ENCODE data around the gene SPTBN5.

The SPTBN5 gene

DNA sequence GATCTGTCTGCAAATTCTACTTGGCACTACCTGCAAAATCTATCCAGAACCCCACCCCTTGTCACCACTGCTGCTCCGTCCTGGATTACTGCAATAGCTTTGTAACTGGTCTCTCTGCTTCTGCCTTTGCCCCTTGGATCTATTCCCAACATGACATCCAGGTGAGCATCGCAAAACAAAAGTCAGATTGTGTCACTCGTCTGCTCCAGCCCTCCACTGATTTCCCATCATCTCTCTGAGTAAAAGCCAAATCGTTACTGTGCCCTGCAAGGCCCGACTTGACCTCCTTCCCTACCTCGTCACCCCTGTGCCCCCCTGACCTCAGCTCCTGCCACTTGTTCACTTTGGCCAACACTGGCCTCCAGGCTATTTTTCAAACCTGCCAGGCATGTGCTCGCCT is 9.4 kb downstream of the SPTBN5 start:
- DNase-seq (ENCODE audit: low read depth, low spot score), result no peak

DNA sequence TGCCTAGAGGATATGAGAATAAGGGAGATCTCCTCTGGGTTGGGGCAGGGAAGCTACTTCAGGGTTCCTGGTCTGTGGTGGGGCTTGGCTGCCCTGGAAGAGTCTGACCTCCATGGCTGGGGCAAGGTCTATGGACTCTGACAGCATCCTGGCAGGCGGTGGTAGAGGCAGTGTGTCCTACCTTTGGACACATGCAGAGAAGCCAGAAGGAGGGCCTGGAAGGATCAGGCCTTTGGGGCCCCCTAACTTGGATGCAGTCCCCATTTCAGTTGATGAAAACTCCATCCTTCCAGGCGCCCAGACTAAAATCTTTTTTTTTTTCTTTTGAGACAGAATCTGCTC is 10.4 kb downstream of the SPTBN5 start:
- no peak for DNase-seq (ENCODE audit: low read depth, low spot score)

DNA sequence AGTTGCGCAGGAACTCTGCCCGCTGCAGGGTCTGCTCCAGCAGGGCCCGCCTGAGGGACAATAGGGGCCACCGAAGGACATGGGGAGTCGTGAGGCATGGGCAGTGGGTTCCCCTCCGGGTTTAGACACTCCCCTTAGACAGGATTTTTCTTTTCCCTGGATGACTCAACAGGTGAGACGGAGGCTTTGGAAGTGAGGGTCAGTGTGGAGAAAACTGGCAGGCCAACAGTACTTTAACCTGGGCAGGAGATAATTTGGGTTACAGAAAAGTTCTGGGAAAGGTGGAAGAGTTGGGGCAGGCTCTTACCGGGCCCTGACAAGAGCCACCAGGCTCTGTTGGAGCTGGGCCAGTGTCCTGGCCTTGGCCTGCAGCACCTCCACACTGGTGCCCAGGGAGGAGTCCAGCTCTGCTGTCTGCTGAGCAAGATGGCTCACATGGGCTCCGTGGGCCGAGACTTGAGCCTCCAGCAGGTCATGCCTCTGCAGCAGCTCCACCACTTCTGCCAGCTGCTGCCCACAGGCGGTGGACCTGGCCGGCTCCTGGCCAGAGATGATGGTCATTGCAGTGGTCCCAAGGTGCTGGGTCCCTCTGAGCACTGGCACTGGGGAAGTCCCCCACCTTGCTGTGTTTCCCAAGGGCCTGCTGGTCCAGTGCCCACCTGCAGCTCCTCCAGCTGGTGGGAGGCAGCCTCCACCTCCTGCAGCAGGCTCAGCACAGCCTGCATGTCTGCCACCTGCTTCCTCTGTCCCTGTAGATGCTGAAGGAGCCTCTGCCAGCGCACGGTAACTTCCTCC is 11.0 kb downstream of the SPTBN5 start:
- no peak for DNase-seq (ENCODE audit: low read depth, low spot score)

DNA sequence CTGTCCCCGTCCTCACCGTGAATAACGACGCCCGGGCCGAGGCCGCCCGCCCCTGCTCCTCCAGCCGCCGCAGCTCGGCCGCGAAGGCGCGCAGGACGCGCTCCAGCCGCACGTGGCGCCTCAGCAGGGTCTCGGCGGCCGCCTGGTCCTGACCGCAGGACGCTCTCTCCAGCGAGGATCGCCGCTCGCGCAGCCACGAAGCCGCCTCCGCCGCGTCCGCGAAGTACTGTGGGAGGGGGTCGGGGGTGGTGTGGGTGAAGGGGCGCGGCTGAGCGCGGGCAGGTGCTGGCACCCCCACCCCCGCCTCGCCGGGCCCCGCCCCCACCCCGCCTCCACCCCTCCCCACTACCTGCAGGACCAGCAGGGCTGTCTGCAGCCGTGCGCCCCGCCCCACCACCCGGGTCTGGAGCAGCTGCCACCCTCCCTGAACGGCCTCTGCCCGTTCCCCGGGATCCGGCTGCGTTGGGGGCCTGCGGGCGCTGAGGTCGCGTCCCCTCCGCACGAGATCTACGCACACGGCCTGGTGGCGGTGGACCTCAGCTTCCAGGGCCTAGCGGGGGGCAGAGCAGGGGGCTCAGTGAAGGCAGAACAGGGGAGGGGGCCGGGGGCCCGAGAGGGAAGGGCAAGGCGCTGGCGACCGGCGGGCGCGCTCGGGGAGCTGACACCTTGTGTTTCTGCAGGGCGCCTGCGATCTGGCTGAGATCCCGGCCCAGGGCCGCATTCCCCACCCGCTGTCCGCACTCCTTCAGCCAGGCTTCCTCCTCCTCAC is 11.7 kb downstream of the SPTBN5 start:
- no peak for DNase-seq (ENCODE audit: low read depth, low spot score)

DNA sequence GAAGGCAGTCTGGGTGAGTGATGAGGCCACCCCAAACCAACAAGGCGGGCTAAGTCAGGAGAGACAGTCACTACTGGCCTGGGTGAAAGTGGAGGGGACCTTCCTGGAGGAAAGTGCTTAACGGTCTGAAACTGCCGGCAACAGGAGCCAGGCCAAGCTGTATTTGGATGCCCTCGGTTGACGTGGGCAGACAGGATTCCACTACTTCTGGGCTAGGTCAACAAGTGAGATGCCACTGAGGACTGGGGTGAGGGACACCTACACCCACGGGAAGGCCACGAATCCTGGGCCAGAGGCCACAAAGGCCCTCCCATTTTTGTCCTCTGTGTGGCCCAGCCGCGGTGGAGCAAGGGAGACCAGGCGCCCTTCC is 12.3 kb downstream of the SPTBN5 start:
- DNase-seq (ENCODE audit: low read depth, low spot score), result no peak

DNA sequence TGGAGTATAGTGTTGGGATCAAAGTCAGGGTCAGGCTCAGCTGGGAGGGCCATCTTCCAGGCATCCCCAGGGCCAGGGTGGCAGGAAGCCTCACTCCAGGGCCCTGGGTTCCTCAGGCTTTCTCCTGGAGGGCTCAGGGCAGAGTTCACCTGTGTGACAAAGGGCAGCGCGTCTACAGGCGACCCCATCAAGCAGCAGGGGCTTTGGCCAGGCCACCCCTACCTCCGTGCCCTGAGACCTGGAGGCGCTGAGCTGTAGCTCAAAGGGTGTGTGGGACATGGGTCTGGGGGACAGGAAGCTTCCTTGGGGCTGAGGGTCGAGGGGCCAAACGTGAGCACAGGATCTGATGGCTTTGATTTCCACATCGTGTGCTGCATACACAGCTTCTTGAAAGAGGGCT is 12.8 kb downstream of the SPTBN5 start:
- DNase-seq (ENCODE audit: low read depth, low spot score), result no peak

DNA sequence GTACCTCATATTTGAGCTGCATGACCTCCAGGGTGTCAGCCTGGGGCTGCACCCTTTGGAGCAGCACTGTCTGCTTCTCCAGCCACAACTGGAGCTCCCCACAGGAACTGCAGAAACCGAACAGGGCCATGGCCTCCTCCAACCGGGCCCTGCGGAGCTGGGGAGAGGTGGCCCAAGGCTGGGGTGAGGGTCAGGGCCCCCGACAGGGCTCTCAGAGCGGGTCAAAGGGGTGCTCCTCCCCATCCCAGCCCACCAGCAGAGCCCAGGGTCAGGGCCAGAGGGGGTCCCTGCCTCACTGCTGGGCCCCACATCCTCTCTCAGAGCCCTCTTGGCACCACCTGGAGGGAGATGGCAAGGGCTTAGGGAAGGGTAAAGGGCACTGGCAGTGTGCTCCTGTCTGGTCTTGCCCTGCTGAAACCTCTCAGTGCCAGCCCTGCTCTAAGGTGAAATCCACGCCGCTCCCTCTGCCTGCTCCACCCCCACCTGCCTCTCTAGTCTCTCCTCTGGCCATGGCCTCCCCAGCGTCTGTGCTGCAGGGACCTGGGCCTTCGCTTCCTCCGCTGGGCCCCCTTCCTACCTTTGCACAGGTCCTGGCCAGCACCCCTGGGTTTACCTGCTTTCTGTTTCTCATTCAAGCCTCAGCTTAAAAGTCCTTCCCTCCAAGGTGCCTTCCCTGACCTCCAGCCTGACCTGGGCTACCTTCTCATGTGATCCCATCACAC is 13.5 kb downstream of the SPTBN5 start:
- no peak for DNase-seq (ENCODE audit: low read depth, low spot score)

DNA sequence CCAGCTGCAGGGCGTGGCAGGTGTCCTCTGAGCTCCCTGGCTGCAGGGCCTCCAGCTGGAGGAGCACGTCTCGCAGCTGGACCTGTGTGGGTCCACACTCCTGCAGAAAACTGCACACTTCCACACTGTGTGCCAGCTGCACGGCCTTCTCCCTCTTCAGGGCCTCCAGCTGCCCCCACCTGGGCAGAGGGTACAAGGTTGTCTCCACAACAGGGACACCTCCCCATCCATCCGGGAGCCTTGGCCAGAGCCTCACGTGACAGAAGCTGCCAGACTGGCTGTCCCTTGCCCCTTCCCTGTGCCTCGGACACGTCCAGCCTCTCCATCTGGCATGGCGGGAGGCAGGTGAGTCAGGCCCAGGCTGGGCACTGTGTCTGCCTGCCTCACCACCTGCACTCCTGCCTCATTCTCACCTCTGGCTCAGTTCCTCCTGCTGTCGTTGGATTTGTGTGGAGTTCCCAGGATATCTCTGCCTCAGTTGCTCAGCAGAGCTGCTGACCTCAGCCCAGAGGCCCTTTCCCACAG is 14.5 kb downstream of the SPTBN5 start:
- DNase-seq (ENCODE audit: low read depth, low spot score), result no peak

DNA sequence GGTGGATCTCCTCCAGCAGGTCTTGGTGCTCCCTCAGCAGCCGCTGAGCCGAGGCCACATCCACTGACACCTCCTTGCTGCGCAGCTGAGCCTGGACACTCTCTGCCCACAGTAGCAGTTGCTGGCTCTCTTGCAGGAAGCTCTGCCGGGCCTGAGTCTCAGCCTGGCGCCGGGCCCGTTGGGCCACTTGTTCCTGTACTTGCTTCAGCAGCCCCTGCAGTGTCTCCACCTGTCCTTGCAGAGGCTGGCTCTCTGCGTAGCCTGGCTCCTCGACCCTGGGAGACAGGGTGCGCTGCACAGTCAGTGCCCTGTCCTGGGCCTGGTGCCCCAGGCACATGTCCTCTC is 15.5 kb downstream of the SPTBN5 start:
- no peak for DNase-seq (ENCODE audit: low read depth, low spot score)

DNA sequence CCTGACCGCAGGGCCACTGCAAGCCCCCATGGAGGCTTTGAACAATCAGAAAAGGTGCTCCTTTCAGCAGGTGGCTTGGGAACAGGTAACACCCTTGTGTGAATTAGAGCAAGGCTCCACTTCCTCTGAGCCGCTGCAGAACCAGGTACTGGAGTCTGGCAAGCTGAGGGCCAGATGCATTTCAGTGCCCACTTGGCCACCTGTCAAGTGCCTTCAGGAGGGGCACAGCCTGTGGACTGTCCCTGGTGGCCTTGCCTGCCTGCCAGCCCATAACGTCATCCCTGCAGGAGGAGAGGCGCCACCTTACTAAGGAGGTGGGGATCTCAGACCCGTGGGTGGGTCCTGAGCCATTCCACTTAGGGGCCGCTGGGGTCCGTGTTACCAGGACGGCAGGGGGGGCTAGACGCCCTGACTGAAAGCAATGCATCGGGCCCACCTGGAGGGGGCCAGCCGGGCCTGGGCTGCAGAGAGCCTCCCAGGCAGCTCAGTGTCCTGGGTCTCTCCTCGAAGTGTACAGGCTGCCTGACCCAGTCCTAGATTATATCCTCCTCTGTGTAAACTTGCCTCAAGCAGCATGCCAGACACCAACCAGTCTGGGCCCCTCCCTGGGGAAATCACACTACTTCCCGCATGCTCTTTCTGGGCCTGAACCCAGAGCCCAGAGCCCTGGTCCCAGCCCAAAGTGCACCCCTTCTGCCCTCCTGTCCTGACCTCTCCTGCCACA is 16.1 kb downstream of the SPTBN5 start:
- no peak for DNase-seq (ENCODE audit: low read depth, low spot score)

DNA sequence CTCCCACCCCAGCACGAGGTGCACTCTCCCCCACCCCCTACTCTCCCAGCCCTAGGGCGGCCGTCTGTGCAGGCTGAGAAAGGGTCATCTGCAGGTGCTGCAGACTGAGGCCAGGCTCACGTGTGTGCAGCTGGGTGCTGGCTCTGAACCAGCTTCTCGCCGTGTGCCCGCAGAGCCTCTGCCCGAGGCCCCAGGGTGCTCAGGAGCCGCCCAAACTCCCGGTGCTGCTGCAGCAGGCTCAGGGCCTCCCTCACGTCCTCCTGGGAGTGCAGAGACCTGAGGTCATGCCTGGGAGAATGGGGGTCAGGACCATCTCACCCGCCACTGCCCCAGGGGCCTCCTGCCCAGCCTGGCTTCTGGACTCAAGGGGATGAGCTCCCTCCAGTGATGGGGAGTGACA is 17.2 kb downstream of the SPTBN5 start:
- no peak for DNase-seq (ENCODE audit: low read depth, low spot score)

DNA sequence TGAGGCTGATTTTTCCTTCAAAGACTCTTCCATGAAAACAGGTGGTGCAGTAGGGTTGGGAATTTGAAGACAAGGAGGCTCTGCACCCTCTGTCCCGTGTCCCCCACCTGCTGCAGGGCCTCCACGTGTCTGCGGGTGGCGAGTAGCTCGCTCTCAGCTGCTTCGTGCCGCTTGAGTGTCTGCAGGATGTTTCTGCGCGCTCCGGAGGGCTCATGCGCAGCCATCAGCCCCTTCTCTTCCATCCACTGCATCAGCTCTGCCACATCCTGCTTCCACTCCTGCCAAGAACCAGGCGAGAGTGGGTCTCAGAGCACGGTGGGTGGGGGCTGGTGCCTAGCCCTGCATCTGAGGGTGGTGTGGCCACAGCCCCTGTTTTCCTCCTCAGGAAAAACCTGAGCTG is 17.8 kb downstream of the SPTBN5 start:
- no peak for DNase-seq (ENCODE audit: low read depth, low spot score)

DNA sequence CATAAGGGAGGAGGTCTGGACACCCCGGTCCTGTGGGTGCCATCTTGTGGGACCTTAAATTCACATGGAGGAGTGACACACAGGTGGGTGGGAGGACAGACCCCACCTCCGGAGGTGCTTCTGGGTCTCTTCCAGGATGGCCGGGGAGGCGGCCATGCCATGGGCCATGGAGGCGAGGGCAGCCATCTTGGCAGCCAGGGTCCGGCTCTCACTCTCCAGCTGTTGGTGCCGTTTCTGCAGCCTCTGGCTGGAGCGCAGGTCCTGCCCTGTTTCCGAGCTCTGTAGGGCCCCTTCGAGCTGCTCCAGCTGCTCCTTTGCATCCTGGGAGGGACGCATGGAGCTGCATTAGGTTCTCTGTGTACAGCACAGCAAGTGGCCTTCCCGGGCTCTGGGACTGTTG is 19.1 kb downstream of the SPTBN5 start:
- DNase-seq (ENCODE audit: low read depth, low spot score), result no peak

DNA sequence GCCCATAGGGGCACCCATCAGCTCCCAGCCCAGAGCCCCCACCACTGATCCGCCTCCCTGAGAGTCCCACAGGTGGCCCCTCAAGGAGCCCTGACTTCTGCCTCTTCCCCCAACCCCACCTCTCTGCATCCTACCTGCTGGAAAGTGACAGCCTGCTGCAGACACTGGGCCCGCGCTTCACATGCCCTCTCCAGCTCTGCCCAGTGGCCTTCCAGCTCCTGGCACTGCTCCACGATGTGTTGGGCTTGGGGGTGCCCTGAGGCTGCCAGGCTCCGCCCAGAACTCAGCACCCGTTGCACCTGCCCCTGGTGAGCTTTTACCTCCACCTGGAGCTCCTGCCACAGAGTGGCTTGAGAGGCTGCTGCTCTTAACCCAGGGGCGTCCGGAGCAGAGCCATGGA is 20.1 kb downstream of the SPTBN5 start:
- DNase-seq (ENCODE audit: low read depth, low spot score), result no peak

DNA sequence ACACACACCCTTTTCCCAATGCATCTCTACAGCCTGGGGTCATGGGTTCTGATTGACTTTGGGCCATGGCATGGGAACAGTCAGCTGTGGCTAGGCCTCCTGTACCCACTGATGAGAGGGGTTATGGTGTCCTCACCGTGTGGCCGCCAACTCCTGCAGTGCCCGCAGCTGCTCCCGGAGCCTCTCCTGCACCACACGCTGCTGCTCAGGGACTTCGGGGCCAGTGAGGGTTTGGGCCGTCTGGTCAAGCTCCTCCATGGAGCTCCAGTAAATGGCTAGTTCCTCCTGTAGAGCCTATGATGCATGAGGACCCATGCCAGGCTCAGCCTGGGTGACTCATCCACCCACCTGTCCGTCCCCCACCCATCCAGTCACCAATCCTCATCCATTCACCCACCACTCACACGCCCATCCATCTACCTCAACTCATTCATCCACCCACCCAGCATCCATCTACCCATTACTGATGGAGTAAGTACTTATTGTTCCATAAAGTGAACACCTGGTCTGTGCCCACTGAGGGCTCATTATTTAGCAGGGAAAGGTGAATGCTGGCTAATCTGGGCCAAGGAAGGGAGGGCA is 21.6 kb downstream of the SPTBN5 start:
- DNase-seq (ENCODE audit: low read depth, low spot score), result no peak

DNA sequence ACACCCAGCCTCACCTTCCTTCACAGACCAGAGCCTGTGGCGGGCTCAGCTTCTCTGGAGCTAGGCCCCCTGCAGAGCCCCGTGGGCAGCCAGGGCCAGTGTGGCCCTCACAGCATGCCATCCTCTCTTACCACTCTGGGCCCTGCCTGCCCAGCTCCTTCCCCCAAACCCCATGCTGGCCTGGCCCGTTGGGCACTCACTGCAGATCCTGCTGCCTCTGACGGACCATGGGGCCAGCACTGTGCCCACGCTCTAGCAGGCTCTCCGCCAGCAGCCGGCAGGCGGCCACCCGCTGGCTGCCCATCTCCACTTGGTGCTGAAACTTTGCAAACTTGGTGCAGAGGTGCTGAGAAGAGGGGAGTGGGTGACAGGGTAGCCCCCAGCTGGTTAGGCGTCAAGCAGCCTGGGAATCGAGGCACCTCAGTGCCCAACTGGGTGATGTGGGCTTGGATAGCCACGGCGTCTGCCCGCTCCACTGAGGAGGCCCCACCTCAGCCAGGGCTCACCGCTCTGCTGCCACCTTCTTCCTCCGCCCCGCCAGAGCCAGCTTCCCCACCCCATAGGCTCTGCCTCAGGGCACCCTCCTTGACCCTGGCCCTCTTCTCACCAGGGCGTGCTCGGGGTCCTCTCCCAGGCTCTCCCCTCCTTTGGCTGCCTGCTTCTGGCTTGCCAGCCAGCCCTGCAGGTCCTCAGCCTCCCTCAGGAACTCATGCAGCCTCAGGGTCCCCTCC is 22.5 kb downstream of the SPTBN5 start:
- DNase-seq (ENCODE audit: low read depth, low spot score), result no peak

DNA sequence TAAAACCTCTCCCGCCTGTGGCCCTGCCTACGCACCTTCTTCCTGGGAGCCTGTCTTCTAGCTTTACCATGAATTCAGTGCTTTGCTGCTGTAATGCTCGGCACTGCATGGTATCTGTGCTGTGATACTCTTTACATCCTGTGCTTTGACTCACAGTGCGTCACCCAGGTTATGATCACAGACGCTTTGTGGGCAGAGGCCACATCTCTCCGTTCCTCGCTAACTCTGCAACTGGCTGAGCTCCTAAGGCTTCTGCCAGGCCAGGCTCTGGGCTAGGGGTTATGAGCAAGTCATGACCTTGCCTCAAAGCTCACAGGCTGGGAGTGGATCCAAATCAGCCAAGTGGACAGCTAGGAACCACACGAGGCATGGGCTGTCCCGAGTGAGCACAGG is 23.2 kb downstream of the SPTBN5 start:
- DNase-seq (ENCODE audit: low read depth, low spot score), result peak; percentile 67

DNA sequence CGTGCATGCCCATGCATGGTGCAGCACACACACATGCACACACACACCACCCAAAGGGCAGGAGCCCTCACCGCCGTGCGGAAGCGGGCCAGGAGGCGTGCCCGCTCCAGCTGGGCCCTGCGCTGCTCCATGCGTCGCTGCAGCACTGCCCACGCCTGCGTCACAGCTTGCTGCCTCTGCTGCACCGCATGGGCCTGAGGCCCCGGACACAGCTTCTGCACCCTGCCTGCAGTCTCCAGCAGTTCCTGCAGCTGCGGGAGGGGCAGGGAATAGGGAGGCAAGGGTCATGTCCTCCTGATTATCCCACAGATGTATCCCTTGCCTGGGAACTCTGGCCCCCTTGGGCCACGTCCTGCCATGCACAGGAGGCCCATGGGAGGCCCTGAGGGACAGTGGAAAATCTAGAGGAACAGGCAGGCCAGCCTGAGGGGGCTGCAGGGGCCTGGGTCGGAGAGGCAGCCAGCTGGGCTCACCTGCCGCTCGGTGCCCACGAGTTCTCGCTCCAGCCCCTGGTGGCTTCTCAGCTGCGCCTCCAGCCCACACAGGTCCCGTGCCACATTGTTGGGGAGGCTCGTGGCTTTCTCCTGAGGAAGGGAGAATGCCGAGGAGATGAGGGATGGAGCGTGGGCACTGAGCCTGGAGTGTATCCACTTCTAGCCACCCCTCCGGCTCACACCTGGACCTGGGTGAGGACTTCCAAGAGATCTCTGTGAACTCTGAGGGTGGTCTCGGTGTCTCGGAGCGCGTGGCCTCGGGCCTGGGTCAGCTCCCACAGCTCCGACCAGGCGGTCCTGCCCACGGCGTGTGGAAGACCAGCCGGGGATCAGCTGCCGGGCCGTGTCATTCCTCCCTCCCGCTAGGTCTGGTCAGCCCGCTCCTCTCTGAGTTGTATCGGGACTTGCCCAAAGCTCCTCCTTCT is 23.8 kb downstream of the SPTBN5 start:
- DNase-seq (ENCODE audit: low read depth, low spot score), result peak; percentile 56

DNA sequence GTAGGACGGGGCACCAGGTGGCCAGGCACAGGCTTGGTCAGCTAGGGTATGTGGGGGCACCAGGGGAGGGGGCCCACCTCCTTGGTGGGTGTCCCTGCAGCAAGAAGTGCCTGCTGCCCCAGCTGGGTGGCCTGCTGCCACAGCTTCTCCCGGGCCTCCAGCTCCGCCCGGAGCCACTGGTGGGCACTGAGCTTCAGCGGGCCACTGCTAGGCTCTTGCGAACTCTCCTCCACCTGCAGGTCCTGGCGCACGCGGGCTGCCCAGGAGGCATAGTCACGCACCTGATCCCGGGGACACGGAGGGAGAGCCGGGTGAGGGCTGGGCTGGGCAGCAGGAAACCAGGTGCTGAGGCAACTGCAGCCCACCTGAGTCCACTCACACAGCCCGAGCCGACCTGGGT is 25.5 kb downstream of the SPTBN5 start:
- no peak for DNase-seq (ENCODE audit: low read depth, low spot score)
